Neural progenitor cell (in vitro differentiated cells): Measurements from ENCODE around the gene FER. TPM values are rescaled to one million over a fixed set of nuclear protein-coding genes. Genes with fewer than 3 reads are reported as not detected.

ENCODE experiments used
- DNase-seq: peaks from one replicate; pipeline ENCODE4 v3.0.0-alpha.2; 2016; ENCODE audit warnings: low spot score
- H2AFZ ChIP-seq: fragments of 200-600 bp; sonication (generic); replicated peaks from 2 replicates; pipeline ENCODE4 v1.6.1; 2016; ENCODE audit warnings: antibody characterized with exemption
- H3F3A ChIP-seq: fragments of 200-600 bp; sonication (generic); 2 replicates; pipeline ENCODE4 v1.6.1; 2016; ENCODE audit warnings: antibody characterized with exemption, low read depth
- H3K27ac ChIP-seq: fragments of 200-600 bp; sonication (generic); 2 replicates; pipeline ENCODE4 v1.5.1; 2016; ENCODE audit warnings: mild to moderate bottlenecking
- H3K27me3 ChIP-seq: fragments of 200-600 bp; sonication (generic); 2 replicates; pipeline ENCODE4 v1.6.1; 2016; ENCODE audit warnings: mild to moderate bottlenecking, moderate library complexity
- H3K36me3 ChIP-seq: fragments of 200-600 bp; sonication (generic); 2 replicates; pipeline ENCODE4 v1.5.1; 2016
- H3K4me1 ChIP-seq: fragments of 200-600 bp; sonication (generic); 2 replicates; pipeline ENCODE4 v1.6.1; 2016; ENCODE audit warnings: mixed run types
- H3K4me2 ChIP-seq: fragments of 200-600 bp; sonication (generic); 2 replicates; pipeline ENCODE4 v1.6.1; 2016
- H3K4me3 ChIP-seq: fragments of 200-600 bp; sonication (generic); 2 replicates; pipeline ENCODE4 v1.5.1; 2016
- H3K79me2 ChIP-seq: fragments of 200-600 bp; sonication (generic); 2 replicates; pipeline ENCODE4 v1.6.1; 2016; ENCODE audit warnings: low read depth
- H3K9ac ChIP-seq: fragments of 200-600 bp; sonication (generic); 2 replicates; pipeline ENCODE4 v1.6.1; 2016
- H3K9me3 ChIP-seq: fragments of 200-600 bp; sonication (generic); 2 replicates; pipeline ENCODE4 v1.5.1; 2016; ENCODE audit warnings: low read depth
- H4K20me1 ChIP-seq: fragments of 200-600 bp; sonication (generic); 2 replicates; pipeline ENCODE4 v1.6.1; 2016; ENCODE audit warnings: low read depth
- H3K27ac Mint-ChIP-seq: 3 replicates; pipeline ENCODE4 v1.8.0; 2021; ENCODE audit warnings: mixed read lengths
- H3K27me3 Mint-ChIP-seq: 2 replicates; pipeline ENCODE4 v1.8.0; 2022; ENCODE audit warnings: low read depth, mild to moderate bottlenecking, inconsistent platforms, moderate library complexity, mixed read lengths; ENCODE audit not compliant: insufficient read depth
- H3K36me3 Mint-ChIP-seq: 3 replicates; pipeline ENCODE4 v1.8.0; 2021; ENCODE audit warnings: mixed read lengths
- H3K4me1 Mint-ChIP-seq: 3 replicates; pipeline ENCODE4 v1.8.0; 2021; ENCODE audit warnings: mixed read lengths
- H3K4me3 Mint-ChIP-seq: 3 replicates; pipeline ENCODE4 v1.8.0; 2021; ENCODE audit warnings: mild to moderate bottlenecking, moderate library complexity, mixed read lengths
- H3K9me3 Mint-ChIP-seq: 3 replicates; pipeline ENCODE4 v1.8.0; 2020; ENCODE audit warnings: mixed read lengths
- EZH2 ChIP-seq: fragments of 200-600 bp; sonication (generic); IDR thresholded peaks from 2 replicates; pipeline ENCODE4 v1.6.1; 2017; ENCODE audit warnings: antibody characterized with exemption, mild to moderate bottlenecking, moderate library complexity
- EZH2phosphoT487 ChIP-seq: fragments of 200-600 bp; sonication (generic); IDR thresholded peaks from 2 replicates; pipeline ENCODE4 v1.6.1; 2017; ENCODE audit warnings: antibody characterized with exemption
- total RNA-seq: library from RNA; depleted of rRNA; stranded (reverse); fragments of >200 nt; gene quantifications from 2 replicates; pipeline ENCODE4 v1.2.3, GENCODE V29; 2015; ENCODE audit warnings: low replicate concordance
- TF ChIP-seq, protein P1 (sequence below): fragments of 200-600 bp; sonication (generic); IDR thresholded peaks from 2 replicates; pipeline ENCODE4 v1.5.1; 2017; ENCODE audit warnings: antibody characterized with exemption, mild to moderate bottlenecking

FER gene
- total RNA-seq, 1 donor from 2014 or later: 25.0 TPM

DNA sequence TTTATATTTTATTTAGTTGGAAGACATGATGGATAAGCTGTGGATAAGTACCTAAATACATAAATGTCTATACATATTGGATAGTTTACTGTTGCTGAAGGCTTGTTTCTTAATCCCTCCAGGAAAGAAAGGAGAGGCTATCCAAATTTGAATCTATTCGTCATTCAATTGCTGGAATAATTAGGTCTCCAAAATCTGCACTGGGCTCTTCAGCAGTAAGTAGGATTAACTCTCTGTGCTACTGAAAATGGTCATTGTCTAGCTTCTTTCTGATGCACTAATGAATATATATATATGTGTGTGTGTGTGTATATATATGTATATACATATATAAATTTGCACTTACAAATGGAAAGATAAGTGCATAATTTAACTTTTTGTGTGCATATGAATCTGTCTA lies 198.3 kb downstream of the FER start:
- Histone ChIP-seq H3K4me1 (peaks cover 4% of the 10 kb centered on the region), H2AFZ (no peak overlapping the region), H4K20me1 (no peaks in the 10 kb centered on the region), H3K36me3 (no peaks in the 10 kb centered on the region), H3K27ac (no peak overlapping the region), H3K9me3 (no peaks in the 10 kb centered on the region), H3K9ac (no peak overlapping the region), H3K4me2 (peak overlapping the region; percentile 2), H3K79me2 (no peaks in the 10 kb centered on the region), H3F3A (no peaks in the 10 kb centered on the region), H3K27me3 (no peaks in the 10 kb centered on the region), H3K4me3 (no peak overlapping the region)
- Mint-ChIP-seq H3K4me3 (no peak overlapping the region), H3K27me3 (no peaks in the 10 kb centered on the region), H3K36me3 (no peaks in the 10 kb centered on the region), H3K9me3 (no peaks in the 10 kb centered on the region), H3K27ac (no peak overlapping the region), H3K4me1 (no peaks in the 10 kb centered on the region)
- TF ChIP-seq, protein P1, sequence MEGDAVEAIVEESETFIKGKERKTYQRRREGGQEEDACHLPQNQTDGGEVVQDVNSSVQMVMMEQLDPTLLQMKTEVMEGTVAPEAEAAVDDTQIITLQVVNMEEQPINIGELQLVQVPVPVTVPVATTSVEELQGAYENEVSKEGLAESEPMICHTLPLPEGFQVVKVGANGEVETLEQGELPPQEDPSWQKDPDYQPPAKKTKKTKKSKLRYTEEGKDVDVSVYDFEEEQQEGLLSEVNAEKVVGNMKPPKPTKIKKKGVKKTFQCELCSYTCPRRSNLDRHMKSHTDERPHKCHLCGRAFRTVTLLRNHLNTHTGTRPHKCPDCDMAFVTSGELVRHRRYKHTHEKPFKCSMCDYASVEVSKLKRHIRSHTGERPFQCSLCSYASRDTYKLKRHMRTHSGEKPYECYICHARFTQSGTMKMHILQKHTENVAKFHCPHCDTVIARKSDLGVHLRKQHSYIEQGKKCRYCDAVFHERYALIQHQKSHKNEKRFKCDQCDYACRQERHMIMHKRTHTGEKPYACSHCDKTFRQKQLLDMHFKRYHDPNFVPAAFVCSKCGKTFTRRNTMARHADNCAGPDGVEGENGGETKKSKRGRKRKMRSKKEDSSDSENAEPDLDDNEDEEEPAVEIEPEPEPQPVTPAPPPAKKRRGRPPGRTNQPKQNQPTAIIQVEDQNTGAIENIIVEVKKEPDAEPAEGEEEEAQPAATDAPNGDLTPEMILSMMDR: no peak
- TF ChIP-seq EZH2phosphoT487 (no peak), EZH2 (no peak)
- peak; percentile 9 for DNase-seq

DNA sequence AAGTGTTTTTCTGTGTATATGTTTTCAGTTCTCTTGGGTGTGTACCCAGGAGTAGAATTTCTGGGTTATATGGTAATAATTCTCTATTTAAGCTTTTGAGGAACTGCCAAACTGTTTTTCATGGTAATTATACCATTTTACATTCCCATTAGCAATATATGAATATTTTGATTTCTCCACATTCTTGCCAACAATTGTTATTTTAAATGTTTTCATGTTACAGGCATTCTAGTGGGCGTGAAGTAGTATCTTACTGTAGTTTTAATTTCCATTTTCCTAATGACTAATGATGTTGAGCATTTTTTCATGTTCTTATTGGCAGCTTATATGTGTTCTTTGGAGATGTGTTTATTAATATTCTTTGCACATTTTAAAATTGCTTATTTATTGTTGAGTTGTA lies 199.5 kb downstream of the FER start:
- no peak overlapping the region for H3K27ac Mint-ChIP-seq
- Histone ChIP-seq H3K36me3 (no peaks in the 10 kb centered on the region), H3K27ac (no peak overlapping the region), H3K9ac (no peak overlapping the region), H3K79me2 (no peaks in the 10 kb centered on the region), H3K4me2 (no peak overlapping the region), H4K20me1 (no peaks in the 10 kb centered on the region), H3K27me3 (no peaks in the 10 kb centered on the region), H2AFZ (no peak overlapping the region), H3K4me3 (no peak overlapping the region), H3K4me1 (peaks cover 4% of the 10 kb centered on the region), H3F3A (no peaks in the 10 kb centered on the region), H3K9me3 (no peaks in the 10 kb centered on the region)
- TF ChIP-seq EZH2: no peak
- no peak for TF ChIP-seq EZH2phosphoT487
- TF ChIP-seq, protein P1: no peak
- H3K27me3 Mint-ChIP-seq: no peaks in the 10 kb centered on the region
- H3K4me3 Mint-ChIP-seq: no peak overlapping the region
- no peaks in the 10 kb centered on the region for H3K36me3 Mint-ChIP-seq
- no peaks in the 10 kb centered on the region for H3K4me1 Mint-ChIP-seq
- no peak for DNase-seq
- H3K9me3 Mint-ChIP-seq: no peaks in the 10 kb centered on the region

DNA sequence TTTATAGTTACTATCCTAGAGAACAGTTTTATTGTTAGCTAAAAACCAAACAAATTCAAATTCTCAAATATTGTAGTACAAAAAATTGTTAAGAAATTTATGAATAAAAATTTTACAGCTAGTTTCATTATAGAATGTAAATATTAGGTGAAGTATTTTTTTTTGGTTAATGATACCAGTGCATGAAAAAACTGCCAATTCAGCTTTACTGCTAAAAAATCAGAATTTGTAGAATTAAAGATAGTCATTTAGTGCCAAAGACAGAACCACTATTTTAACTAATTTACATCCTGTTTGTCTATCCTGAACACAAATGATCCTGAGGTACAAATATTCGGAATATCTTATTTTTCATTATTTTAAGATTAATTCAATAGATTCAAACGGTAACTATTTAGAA lies 202.6 kb downstream of the FER start:
- H3K27me3 ChIP-seq: no peaks in the 10 kb centered on the region
- no peak overlapping the region for H3K4me2 ChIP-seq
- Mint-ChIP-seq H3K4me1 (no peaks in the 10 kb centered on the region), H3K36me3 (no peaks in the 10 kb centered on the region), H3K27ac (no peak overlapping the region), H3K27me3 (no peaks in the 10 kb centered on the region), H3K9me3 (no peaks in the 10 kb centered on the region), H3K4me3 (no peak overlapping the region)
- H3F3A ChIP-seq: peaks cover 4% of the 10 kb centered on the region
- H4K20me1 ChIP-seq: no peaks in the 10 kb centered on the region
- TF ChIP-seq EZH2phosphoT487: no peak
- no peak for TF ChIP-seq EZH2
- TF ChIP-seq, protein P1: no peak
- no peaks in the 10 kb centered on the region for H3K36me3 ChIP-seq
- H3K9me3 ChIP-seq: no peaks in the 10 kb centered on the region
- H3K4me1 ChIP-seq: peaks cover under 1% of the 10 kb centered on the region
- no peak overlapping the region for H3K9ac ChIP-seq
- H3K79me2 ChIP-seq: no peaks in the 10 kb centered on the region
- no peak overlapping the region for H3K4me3 ChIP-seq
- H2AFZ ChIP-seq: no peak overlapping the region
- H3K27ac ChIP-seq: no peak overlapping the region
- DNase-seq: no peak
